ENCODE results near the gene SLAMF9.

GRCh38 chr1:159937054-159937750 is 16.8 kb downstream of the SLAMF9 start:
- no peak for TF ChIP-seq CTCF (conservative IDR thresholded peaks at IDR 0.05 in 1 of 2, IDR thresholded peaks at IDR 0.05 in 1 of 2; ENCODE audit: extremely low read depth in 1 of 2, insufficient read depth in 1 of 2, low read depth in 1 of 2, low read length in 2 of 2)
- TF ChIP-seq EZH2 (IDR thresholded peaks at IDR 0.05; ENCODE audit: borderline replicate concordance, low read length), result no peak

Data from mammary epithelial cell (primary cell).